ENCODE measurements around the gene DENND4B. TPM values are rescaled to one million over a fixed set of nuclear protein-coding genes. Genes with fewer than 3 reads are reported as not detected.

DENND4B gene
- polyA plus RNA-seq, 2 donors, result 14.7 to 31.6 TPM

- no peaks in the 10 kb centered on the region for H3K9me3 ChIP-seq (ENCODE audit: control insufficient read depth in 2 of 2, insufficient read depth in 1 of 2, low read depth in 1 of 2, low read length in 1 of 2)
- peaks cover 0 to 7% of the 10 kb centered on the region in 2 donors for H3K36me3 ChIP-seq (ENCODE audit: control insufficient read depth in 2 of 2, insufficient read depth in 2 of 2, low read length in 1 of 2)
- no peaks in the 10 kb centered on the region for H3K27me3 ChIP-seq (ENCODE audit: control insufficient read depth in 1 of 2, insufficient read depth in 2 of 2, low read length in 2 of 2)
- H3K27ac ChIP-seq (ENCODE audit: low read depth in 2 of 2, low read length in 1 of 2), result peak overlapping the region in 1 of 2 donors; percentile 12
- peaks cover 7 to 24% of the 10 kb centered on the region in 2 donors for H3K4me1 ChIP-seq (ENCODE audit: control insufficient read depth in 2 of 2, insufficient read depth in 2 of 2, low read length in 1 of 2)
- H3K4me3 ChIP-seq (ENCODE audit: low read depth in 1 of 2, low read length in 2 of 2), result no peak overlapping the region
- 81 to 86% methylated on average over 11 of the region's 11 CpGs for WGBS, 2 donors
Measured at GRCh38 chr1:153960206-153960605, 13.7 kb upstream of the DENND4B start.

- WGBS, 2 donors, result 65 to 71% methylated on average over 3 of the region's 3 CpGs
- Histone ChIP-seq H3K27me3 (ENCODE audit: control insufficient read depth in 1 of 2, insufficient read depth in 2 of 2, low read length in 2 of 2) (no peaks in the 10 kb centered on the region), H3K4me1 (ENCODE audit: control insufficient read depth in 2 of 2, insufficient read depth in 2 of 2, low read length in 1 of 2) (peaks cover 7 to 24% of the 10 kb centered on the region in 2 donors), H3K36me3 (ENCODE audit: control insufficient read depth in 2 of 2, insufficient read depth in 2 of 2, low read length in 1 of 2) (peaks cover 0 to 7% of the 10 kb centered on the region in 2 donors), H3K9me3 (ENCODE audit: control insufficient read depth in 2 of 2, insufficient read depth in 1 of 2, low read depth in 1 of 2, low read length in 1 of 2) (no peaks in the 10 kb centered on the region), H3K4me3 (ENCODE audit: low read depth in 1 of 2, low read length in 2 of 2) (no peak overlapping the region), H3K27ac (ENCODE audit: low read depth in 2 of 2, low read length in 1 of 2) (peak overlapping the region; percentile 12 to 47)
Measured at GRCh38 chr1:153959454-153959853, 12.9 kb upstream of the DENND4B start.

GRCh38 chr1:153958961-153959260 lies 12.4 kb upstream of the DENND4B start:
- no peaks in the 10 kb centered on the region for H3K9me3 ChIP-seq (ENCODE audit: control insufficient read depth in 2 of 2, insufficient read depth in 1 of 2, low read depth in 1 of 2, low read length in 1 of 2)
- H3K36me3 ChIP-seq (ENCODE audit: control insufficient read depth in 2 of 2, insufficient read depth in 2 of 2, low read length in 1 of 2), result peaks cover 0 to 10% of the 10 kb centered on the region in 2 donors
- peaks cover 7 to 24% of the 10 kb centered on the region in 2 donors for H3K4me1 ChIP-seq (ENCODE audit: control insufficient read depth in 2 of 2, insufficient read depth in 2 of 2, low read length in 1 of 2)
- peak overlapping the region in 1 of 2 donors; percentile 83 for H3K4me3 ChIP-seq (ENCODE audit: low read depth in 1 of 2, low read length in 2 of 2)
- H3K27ac ChIP-seq (ENCODE audit: low read depth in 2 of 2, low read length in 1 of 2), result peak overlapping the region; percentile 59 to 64
- 12 to 22% methylated on average over 4 of the region's 4 CpGs for WGBS, 2 donors
- no peaks in the 10 kb centered on the region for H3K27me3 ChIP-seq (ENCODE audit: control insufficient read depth in 1 of 2, insufficient read depth in 2 of 2, low read length in 2 of 2)

GRCh38 chr1:153958111-153958960 lies 11.8 kb upstream of the DENND4B start, which contains the start of gene CRTC2:
TSS of gene CRTC2 (minus strand) at chr1:153958612. CDS start at chr1:153958497, 115 bp downstream.
- WGBS, 2 donors, result 0% methylated on average over 69 to 74 of the region's 75 CpGs
- Histone ChIP-seq H3K4me3 (ENCODE audit: low read depth in 1 of 2, low read length in 2 of 2) (peak within 1 kb of the TSS; percentile 83 to 95), H3K9me3 (ENCODE audit: control insufficient read depth in 2 of 2, insufficient read depth in 1 of 2, low read depth in 1 of 2, low read length in 1 of 2) (no peaks in the 10 kb centered on the region), H3K4me1 (ENCODE audit: control insufficient read depth in 2 of 2, insufficient read depth in 2 of 2, low read length in 1 of 2) (peaks cover 7 to 24% of the 10 kb centered on the region in 2 donors), H3K27ac (ENCODE audit: low read depth in 2 of 2, low read length in 1 of 2) (peak within 1 kb of the TSS; percentile 96 to 97), H3K36me3 (ENCODE audit: control insufficient read depth in 2 of 2, insufficient read depth in 2 of 2, low read length in 1 of 2) (peaks cover 0 to 12% of the 10 kb centered on the region in 2 donors), H3K27me3 (ENCODE audit: control insufficient read depth in 1 of 2, insufficient read depth in 2 of 2, low read length in 2 of 2) (no peaks in the 10 kb centered on the region)

- no peaks in the 10 kb centered on the region for H3K9me3 ChIP-seq (ENCODE audit: control insufficient read depth in 2 of 2, insufficient read depth in 1 of 2, low read depth in 1 of 2, low read length in 1 of 2)
- peak overlapping the region; percentile 83 to 95 for H3K4me3 ChIP-seq (ENCODE audit: low read depth in 1 of 2, low read length in 2 of 2)
- peaks cover 0 to 12% of the 10 kb centered on the region in 2 donors for H3K36me3 ChIP-seq (ENCODE audit: control insufficient read depth in 2 of 2, insufficient read depth in 2 of 2, low read length in 1 of 2)
- H3K27me3 ChIP-seq (ENCODE audit: control insufficient read depth in 1 of 2, insufficient read depth in 2 of 2, low read length in 2 of 2), result no peaks in the 10 kb centered on the region
- peaks cover 4 to 24% of the 10 kb centered on the region in 2 donors for H3K4me1 ChIP-seq (ENCODE audit: control insufficient read depth in 2 of 2, insufficient read depth in 2 of 2, low read length in 1 of 2)
- peak overlapping the region; percentile 96 to 97 for H3K27ac ChIP-seq (ENCODE audit: low read depth in 2 of 2, low read length in 1 of 2)
- WGBS, 2 donors, result 0% methylated on average over 13 of the region's 13 CpGs
Measured at GRCh38 chr1:153957744-153958110, 11.2 kb upstream of the DENND4B start.

- peak overlapping the region; percentile 96 to 97 for H3K27ac ChIP-seq (ENCODE audit: low read depth in 2 of 2, low read length in 1 of 2)
- no peaks in the 10 kb centered on the region for H3K9me3 ChIP-seq (ENCODE audit: control insufficient read depth in 2 of 2, insufficient read depth in 1 of 2, low read depth in 1 of 2, low read length in 1 of 2)
- H3K4me1 ChIP-seq (ENCODE audit: control insufficient read depth in 2 of 2, insufficient read depth in 2 of 2, low read length in 1 of 2), result peaks cover 4 to 19% of the 10 kb centered on the region in 2 donors
- H3K4me3 ChIP-seq (ENCODE audit: low read depth in 1 of 2, low read length in 2 of 2), result peak overlapping the region; percentile 83 to 95
- no peaks in the 10 kb centered on the region for H3K27me3 ChIP-seq (ENCODE audit: control insufficient read depth in 1 of 2, insufficient read depth in 2 of 2, low read length in 2 of 2)
- H3K36me3 ChIP-seq (ENCODE audit: control insufficient read depth in 2 of 2, insufficient read depth in 2 of 2, low read length in 1 of 2), result peaks cover 5 to 18% of the 10 kb centered on the region in 2 donors
- 27 to 29% methylated on average over 6 of the region's 6 CpGs for WGBS, 2 donors
Measured at GRCh38 chr1:153956997-153957715, 10.6 kb upstream of the DENND4B start.

- Histone ChIP-seq H3K36me3 (ENCODE audit: control insufficient read depth in 2 of 2, insufficient read depth in 2 of 2, low read length in 1 of 2) (peaks cover 13 to 30% of the 10 kb centered on the region in 2 donors), H3K27ac (ENCODE audit: low read depth in 2 of 2, low read length in 1 of 2) (no peak overlapping the region), H3K9me3 (ENCODE audit: control insufficient read depth in 2 of 2, insufficient read depth in 1 of 2, low read depth in 1 of 2, low read length in 1 of 2) (no peaks in the 10 kb centered on the region), H3K27me3 (ENCODE audit: control insufficient read depth in 1 of 2, insufficient read depth in 2 of 2, low read length in 2 of 2) (no peaks in the 10 kb centered on the region), H3K4me1 (ENCODE audit: control insufficient read depth in 2 of 2, insufficient read depth in 2 of 2, low read length in 1 of 2) (peaks cover 4 to 10% of the 10 kb centered on the region in 2 donors), H3K4me3 (ENCODE audit: low read depth in 1 of 2, low read length in 2 of 2) (no peak overlapping the region)
- WGBS, 2 donors, result 93 to 94% methylated on average over 10 of the region's 10 CpGs
Measured at GRCh38 chr1:153954826-153955225, 8.3 kb upstream of the DENND4B start.

- WGBS, 2 donors, result 76 to 77% methylated on average over 4 of the region's 4 CpGs
- H3K36me3 ChIP-seq (ENCODE audit: control insufficient read depth in 2 of 2, insufficient read depth in 2 of 2, low read length in 1 of 2), result peaks cover 13 to 30% of the 10 kb centered on the region in 2 donors
Measured at GRCh38 chr1:153953859-153954365, 7.4 kb upstream of the DENND4B start.

GRCh38 chr1:153951801-153952200 lies 5.3 kb upstream of the DENND4B start:
- Histone ChIP-seq H3K9me3 (ENCODE audit: control insufficient read depth in 2 of 2, insufficient read depth in 1 of 2, low read depth in 1 of 2, low read length in 1 of 2) (no peaks in the 10 kb centered on the region), H3K27ac (ENCODE audit: low read depth in 2 of 2, low read length in 1 of 2) (no peak overlapping the region), H3K4me3 (ENCODE audit: low read depth in 1 of 2, low read length in 2 of 2) (no peak overlapping the region), H3K4me1 (ENCODE audit: control insufficient read depth in 2 of 2, insufficient read depth in 2 of 2, low read length in 1 of 2) (peaks cover 4 to 8% of the 10 kb centered on the region in 2 donors), H3K36me3 (ENCODE audit: control insufficient read depth in 2 of 2, insufficient read depth in 2 of 2, low read length in 1 of 2) (peaks cover 13 to 42% of the 10 kb centered on the region in 2 donors), H3K27me3 (ENCODE audit: control insufficient read depth in 1 of 2, insufficient read depth in 2 of 2, low read length in 2 of 2) (no peaks in the 10 kb centered on the region)
- WGBS, 2 donors, result 84 to 92% methylated on average over 2 of the region's 2 CpGs

More at GRCh38 chr1:153953859-153954365, 7.4 kb upstream of the DENND4B start:
- H3K4me1 ChIP-seq (ENCODE audit: control insufficient read depth in 2 of 2, insufficient read depth in 2 of 2, low read length in 1 of 2), result peaks cover 4 to 10% of the 10 kb centered on the region in 2 donors
- H3K27ac ChIP-seq (ENCODE audit: low read depth in 2 of 2, low read length in 1 of 2), result no peak overlapping the region
- no peak overlapping the region for H3K4me3 ChIP-seq (ENCODE audit: low read depth in 1 of 2, low read length in 2 of 2)
- no peaks in the 10 kb centered on the region for H3K9me3 ChIP-seq (ENCODE audit: control insufficient read depth in 2 of 2, insufficient read depth in 1 of 2, low read depth in 1 of 2, low read length in 1 of 2)
- H3K27me3 ChIP-seq (ENCODE audit: control insufficient read depth in 1 of 2, insufficient read depth in 2 of 2, low read length in 2 of 2), result no peaks in the 10 kb centered on the region
